Coronary artery (tissue), 2 donors: ENCODE results near the gene VEPH1.

ENCODE experiments used
- DNase-seq: peaks from one replicate; pipeline ENCODE4 v3.0.0-alpha.2; 2017; ENCODE audit warnings: low spot score
- H3K27ac ChIP-seq, 2 donors: fragments of 200-600 bp; sonication (generic); one replicate each; pipeline ENCODE4 v1.5.1; 2016 to 2019
- H3K4me3 ChIP-seq: fragments of 200-600 bp; sonication (generic); 2 replicates; pipeline ENCODE4 v1.5.1; 2016; ENCODE audit warnings: mild to moderate bottlenecking, moderate library complexity
- CTCF ChIP-seq: fragments of 200-600 bp; sonication (generic); IDR thresholded peaks from one replicate; pipeline ENCODE4 v1.5.1; 2019; ENCODE audit warnings: antibody characterized with exemption

The VEPH1 gene

GRCh38 chr3:157465741-157466140 is 37.5 kb downstream of the VEPH1 start:
- no peak for DNase-seq
- no peak overlapping the region for H3K27ac ChIP-seq
- TF ChIP-seq CTCF = no peak
- H3K4me3 ChIP-seq = no peak overlapping the region

DNA sequence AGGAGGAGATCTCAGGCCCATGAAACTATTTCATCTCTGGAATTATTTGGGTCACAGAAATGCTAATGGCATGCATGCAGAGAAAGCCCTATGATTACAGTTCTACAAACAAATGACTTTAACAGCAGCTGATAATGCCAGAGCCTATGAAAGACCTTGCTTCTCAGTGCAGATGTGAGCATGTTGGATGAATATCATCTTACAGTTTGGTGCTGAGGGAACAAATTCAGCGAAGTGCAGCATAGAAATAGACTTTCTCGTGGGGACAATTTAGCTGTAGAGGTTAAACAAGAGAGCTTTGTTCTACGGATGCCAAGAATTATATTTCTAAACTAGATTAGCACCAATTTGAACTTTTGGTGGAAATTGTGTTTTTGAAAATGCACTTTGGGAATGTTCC is 38.9 kb downstream of the VEPH1 start:
- DNase-seq = no peak
- H3K27ac ChIP-seq = no peak overlapping the region
- no peak for TF ChIP-seq CTCF
- H3K4me3 ChIP-seq = no peak overlapping the region

- DNase-seq = no peak
- Histone ChIP-seq H3K27ac (no peak overlapping the region), H3K4me3 (no peak overlapping the region)
- no peak for TF ChIP-seq CTCF
These were observed 39.4 kb downstream of the VEPH1 start for GRCh38 chr3:157463816-157464215.

DNA sequence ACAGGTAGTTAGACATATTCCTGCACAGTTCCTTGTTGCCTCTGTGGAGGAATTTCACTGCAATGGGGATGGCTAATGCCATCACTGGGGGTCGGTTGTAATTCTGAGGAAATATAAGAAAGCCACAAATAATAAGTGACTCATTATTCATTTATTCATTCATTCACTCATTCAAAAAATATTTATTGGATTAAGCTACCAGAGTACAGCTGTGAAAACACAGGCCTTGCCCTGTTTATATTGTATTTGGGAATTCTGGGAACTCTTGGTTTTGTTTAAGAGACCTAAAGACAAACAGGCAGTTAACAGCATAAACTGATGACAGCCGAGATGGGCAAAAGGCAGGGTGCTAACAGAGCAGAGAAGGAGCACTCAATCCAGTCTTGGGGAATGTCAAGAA is 43.0 kb downstream of the VEPH1 start:
- Histone ChIP-seq H3K4me3 (no peak overlapping the region), H3K27ac (no peak overlapping the region)
- no peak for DNase-seq
- no peak for TF ChIP-seq CTCF

DNA sequence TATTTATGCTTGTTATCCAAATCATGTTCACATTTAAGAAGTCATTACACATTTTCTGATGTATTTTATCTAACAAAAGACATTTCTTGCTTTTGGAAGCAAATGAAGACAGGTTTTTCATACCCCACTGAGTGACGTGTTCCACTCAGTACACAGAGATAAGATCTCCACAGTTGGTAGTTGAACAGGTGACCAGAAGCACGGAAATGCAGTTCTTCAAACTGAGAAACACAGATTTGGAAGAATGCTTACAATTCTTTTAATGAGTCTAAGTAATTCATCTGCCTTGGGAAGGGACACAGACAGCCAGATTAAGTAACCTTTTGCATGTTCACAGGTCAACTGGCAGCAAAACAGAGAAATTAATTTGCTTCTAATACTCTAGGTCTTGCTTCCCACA is 43.5 kb downstream of the VEPH1 start:
- no peak overlapping the region for H3K4me3 ChIP-seq
- no peak for TF ChIP-seq CTCF
- H3K27ac ChIP-seq = no peak overlapping the region
- DNase-seq = no peak

GRCh38 chr3:157453824-157454223 is 49.4 kb downstream of the VEPH1 start:
- no peak overlapping the region for H3K4me3 ChIP-seq

GRCh38 chr3:157452097-157452496 is 51.1 kb downstream of the VEPH1 start:
- DNase-seq = no peak
- Histone ChIP-seq H3K27ac (no peak overlapping the region), H3K4me3 (no peak overlapping the region)
- no peak for TF ChIP-seq CTCF

More at GRCh38 chr3:157453824-157454223, 49.4 kb downstream of the VEPH1 start:
- TF ChIP-seq CTCF = no peak
- no peak for DNase-seq
- H3K27ac ChIP-seq = no peak overlapping the region
